ENCODE data around the gene GUCY1A1. TPM values are rescaled to one million over a fixed set of nuclear protein-coding genes. Genes with fewer than 3 reads are reported as not detected.

Gene GUCY1A1
- total RNA-seq, 1 donor from 2014 or later = not detected

- intact Hi-C loops (cut with micrococcal nuclease) = no loop called here
These were observed 23.6 kb downstream of the GUCY1A1 start for GRCh38 chr4:155690044-155690837.

- intact Hi-C loops (cut with micrococcal nuclease) = no loop called here
These were observed 25.7 kb downstream of the GUCY1A1 start for GRCh38 chr4:155692361-155692760.

- intact Hi-C loops (cut with micrococcal nuclease) = no loop called here
These were observed 26.5 kb downstream of the GUCY1A1 start for GRCh38 chr4:155693015-155693663.

GRCh38 chr4:155694100-155694785 is 27.6 kb downstream of the GUCY1A1 start:
- intact Hi-C loops (cut with micrococcal nuclease) = no loop called here

GRCh38 chr4:155696226-155696625 is 29.6 kb downstream of the GUCY1A1 start:
- intact Hi-C loops (cut with micrococcal nuclease) = no loop called here

- intact Hi-C loops (cut with micrococcal nuclease) = no loop called here
These were observed 30.1 kb downstream of the GUCY1A1 start for GRCh38 chr4:155696726-155697125.

- intact Hi-C loops (cut with micrococcal nuclease) = no loop called here
These were observed 35.2 kb downstream of the GUCY1A1 start for GRCh38 chr4:155701827-155702226.

- intact Hi-C loops (cut with micrococcal nuclease) = no loop called here
These were observed 37.0 kb downstream of the GUCY1A1 start for GRCh38 chr4:155703486-155704247.

- intact Hi-C loops (cut with micrococcal nuclease) = no loop called here
These were observed 38.3 kb downstream of the GUCY1A1 start for GRCh38 chr4:155704841-155705404.

- intact Hi-C loops (cut with micrococcal nuclease) = no loop called here
These were observed 39.0 kb downstream of the GUCY1A1 start for GRCh38 chr4:155705664-155706063.

GRCh38 chr4:155706147-155706546 is 39.5 kb downstream of the GUCY1A1 start:
- intact Hi-C loops (cut with micrococcal nuclease) = no loop called here

GRCh38 chr4:155707251-155707650 is 40.6 kb downstream of the GUCY1A1 start:
- intact Hi-C loops (cut with micrococcal nuclease) = no loop called here

- intact Hi-C loops (cut with micrococcal nuclease) = no loop called here
These were observed 42.1 kb downstream of the GUCY1A1 start for GRCh38 chr4:155708782-155709181.

- intact Hi-C loops (cut with micrococcal nuclease) = no loop called here
These were observed 43.3 kb downstream of the GUCY1A1 start for GRCh38 chr4:155709918-155710317.

- intact Hi-C loops (cut with micrococcal nuclease) = no loop called here
These were observed 44.9 kb downstream of the GUCY1A1 start for GRCh38 chr4:155711556-155711955.

GRCh38 chr4:155712846-155713245 is 46.2 kb downstream of the GUCY1A1 start:
- intact Hi-C loops (cut with micrococcal nuclease) = no loop called here

GRCh38 chr4:155713911-155714310 is 47.3 kb downstream of the GUCY1A1 start:
- intact Hi-C loops (cut with micrococcal nuclease) = no loop called here

- intact Hi-C loops (cut with micrococcal nuclease) = no loop called here
These were observed 55.7 kb downstream of the GUCY1A1 start for GRCh38 chr4:155722336-155722735.

GRCh38 chr4:155722816-155723499 is 56.3 kb downstream of the GUCY1A1 start:
- intact Hi-C loops (cut with micrococcal nuclease) = no loop called here

GRCh38 chr4:155724731-155725130 is 58.1 kb downstream of the GUCY1A1 start:
- intact Hi-C loops (cut with micrococcal nuclease) = no loop called here

GRCh38 chr4:155734065-155734464 is 67.4 kb downstream of the GUCY1A1 start:
- intact Hi-C loops (cut with micrococcal nuclease) = no loop called here
